B cell (primary cell): Measurements from ENCODE around the gene TRAPPC12. TPM values are rescaled to one million over a fixed set of nuclear protein-coding genes. Genes with fewer than 3 reads are reported as not detected.

Experiments used
- ATAC-seq: fragments of 200-7000 bp; cut with Tn5 transposase; one replicate; pipeline ENCODE4 v1.10.0; 2021; ENCODE audit warnings: low read depth, mild to moderate bottlenecking, moderate number of reproducible peaks, moderate library complexity
- CTCF ChIA-PET: fragments of 350-600 bp; sonication (Branson Sonifier 250); formaldehyde crosslinking; loops from one replicate; lab custom pipeline; 2021; ENCODE audit warnings: antibody characterized with exemption, inconsistent platforms; lab: Charles Lee
- POLR2A ChIA-PET: fragments of 350-600 bp; sonication (Branson Sonifier 250); formaldehyde crosslinking; loops from one replicate; lab custom pipeline; 2021; ENCODE audit warnings: antibody characterized with exemption; lab: Charles Lee
- DNase-seq: peaks from one replicate; pipeline ENCODE4 v3.0.0; 2013
- H2AFZ ChIP-seq: 2 replicates; pipeline ENCODE4 v1.6.1; 2012; ENCODE audit warnings: mild to moderate bottlenecking, low read depth, low read length; ENCODE audit not compliant: insufficient read depth, poor library complexity, severe bottlenecking
- H3K27ac ChIP-seq, 2 donors: 1 replicate in 1 of 2; 2 replicates in 1 of 2; pipeline ENCODE4 v1.5.1; 2012 to 2013; ENCODE audit warnings: low read length in 2 of 2, mild to moderate bottlenecking in 2 of 2, moderate library complexity in 1 of 2
- H3K27me3 ChIP-seq, 4 experiments: fragments of 200-600 bp in 1 of 4; sonication (generic) in 1 of 4; replicated peaks in 1 of 4; 1 replicate in 2 of 4; 2 replicates in 2 of 4; pipeline versions ENCODE4 v1.6.1 to v1.7.0; 2013 to 2016; ENCODE audit warnings: low read length in 3 of 4, mild to moderate bottlenecking in 2 of 4, mixed read lengths in 1 of 4, moderate library complexity in 1 of 4; ENCODE audit not compliant: insufficient read depth in 4 of 4, control insufficient read depth in 3 of 4; ENCODE audit errors: control extremely low read depth in 1 of 4
- H3K36me3 ChIP-seq, 2 experiments: replicated peaks in 1 of 2; 1 replicate in 1 of 2; 2 replicates in 1 of 2; pipeline versions ENCODE4 v1.6.1 to v1.7.1; 2013; ENCODE audit warnings: low read length in 1 of 2; ENCODE audit not compliant: insufficient read depth in 2 of 2, control insufficient read depth in 1 of 2; ENCODE audit errors: control extremely low read depth in 1 of 2, extremely low read depth in 1 of 2
- H3K4me1 ChIP-seq, 2 donors: fragments of 200-600 bp in 1 of 2; sonication (generic) in 1 of 2; 1 replicate in 1 of 2; 2 replicates in 1 of 2; pipeline versions ENCODE4 v1.5.1 to v1.6.1; 2013 to 2017; ENCODE audit warnings: low read length in 2 of 2; ENCODE audit not compliant: control insufficient read depth in 2 of 2, insufficient read depth in 2 of 2
- H3K4me2 ChIP-seq: replicated peaks from 2 replicates; pipeline ENCODE3; 2012; ENCODE audit warnings: mild to moderate bottlenecking, low read depth, low read length; ENCODE audit not compliant: poor library complexity, severe bottlenecking
- H3K4me3 ChIP-seq, 5 experiments: fragments of 200-600 bp in 1 of 5; sonication (generic) in 1 of 5; 1 replicate in 3 of 5; 2 replicates in 2 of 5; pipeline versions ENCODE4 v1.5.1 to v1.7.0; 2011 to 2016; ENCODE audit warnings: low read length in 4 of 5, mild to moderate bottlenecking in 4 of 5, low read depth in 2 of 5, control low read depth in 1 of 5, moderate library complexity in 1 of 5; ENCODE audit not compliant: insufficient read depth in 1 of 5; ENCODE audit errors: control extremely low read depth in 1 of 5, extremely low read depth in 1 of 5
- H3K79me2 ChIP-seq: fragments of 200-600 bp; sonication (generic); one replicate; pipeline ENCODE4 v1.6.0; 2016; ENCODE audit warnings: low read length; ENCODE audit not compliant: control insufficient read depth, insufficient read depth
- H3K9ac ChIP-seq: fragments of 200-600 bp; sonication (generic); 2 replicates; pipeline ENCODE4 v1.6.1; 2017; ENCODE audit warnings: mild to moderate bottlenecking, low read length, moderate library complexity
- H3K9me3 ChIP-seq, 3 donors: one replicate each; pipeline versions ENCODE4 v1.6.1 to v1.7.1; 2013; ENCODE audit warnings: low read length in 2 of 3; ENCODE audit not compliant: control insufficient read depth in 2 of 3, insufficient read depth in 1 of 3; ENCODE audit errors: control extremely low read depth in 1 of 3
- H4K20me1 ChIP-seq: 2 replicates; pipeline ENCODE4 v1.6.0; 2012; ENCODE audit warnings: mild to moderate bottlenecking, low read length; ENCODE audit not compliant: insufficient read depth, control insufficient read depth, poor library complexity, severe bottlenecking
- H3K27ac Mint-ChIP-seq: one replicate; pipeline ENCODE4 v1.8.0; 2021; ENCODE audit warnings: mixed read lengths
- H3K27me3 Mint-ChIP-seq: one replicate; pipeline ENCODE4 v1.8.0; 2021; ENCODE audit warnings: mixed read lengths
- H3K4me1 Mint-ChIP-seq: one replicate; pipeline ENCODE4 v1.8.0; 2021; ENCODE audit warnings: mixed read lengths
- H3K4me3 Mint-ChIP-seq: one replicate; pipeline ENCODE4 v1.8.0; 2021; ENCODE audit warnings: mixed read lengths
- H3K9me3 Mint-ChIP-seq: one replicate; pipeline ENCODE4 v1.8.0; 2022; ENCODE audit warnings: mixed read lengths; ENCODE audit not compliant: insufficient read depth
- EZH2 ChIP-seq: IDR thresholded peaks from 2 replicates; pipeline ENCODE4 v1.6.1; 2012; ENCODE audit warnings: borderline replicate concordance, low read depth, mild to moderate bottlenecking, moderate library complexity, low read length; ENCODE audit not compliant: insufficient read depth, poor library complexity, severe bottlenecking
- WGBS: methylation state at CpG from one replicate; pipeline ENCODE4 v1.1.5; 2013; ENCODE audit warnings: missing lambda C conversion rate; ENCODE audit not compliant: insufficient coverage; 5-methylcytosine and 5-hydroxymethylcytosine counted together
- intact Hi-C: fragments of 100-400 bp; cut with micrococcal nuclease; formaldehyde crosslinking; loops from one replicate; pipeline ENCODE4 v1.10.0; 2022
- polyA plus RNA-seq: library from polyadenylated mRNA; depleted of rRNA; stranded (reverse); fragments of >200 nt; gene quantifications from 2 replicates; pipeline ENCODE4 v1.2.3, GENCODE V29; 2012
- total RNA-seq, 2 donors: library from RNA; stranded (reverse); fragments of 120-200 nt in 1 of 2; gene quantifications; 1 replicate in 1 of 2; 2 replicates in 1 of 2; pipeline versions ENCODE4 v1.2.3 to v1.2.4, GENCODE V29; 2013 to 2022
- TF ChIP-seq, protein P1 (sequence below): fragments of 200-600 bp; IDR thresholded peaks from one replicate; pipeline ENCODE4 v1.8.0; 2022; ENCODE audit warnings: antibody characterized with exemption, mild to moderate bottlenecking

TRAPPC12 gene
- total and polyA plus RNA-seq, 2 donors (not counting 1 experiment from before 2014, with no cell fraction given), result 80.9 to 151 TPM

DNA sequence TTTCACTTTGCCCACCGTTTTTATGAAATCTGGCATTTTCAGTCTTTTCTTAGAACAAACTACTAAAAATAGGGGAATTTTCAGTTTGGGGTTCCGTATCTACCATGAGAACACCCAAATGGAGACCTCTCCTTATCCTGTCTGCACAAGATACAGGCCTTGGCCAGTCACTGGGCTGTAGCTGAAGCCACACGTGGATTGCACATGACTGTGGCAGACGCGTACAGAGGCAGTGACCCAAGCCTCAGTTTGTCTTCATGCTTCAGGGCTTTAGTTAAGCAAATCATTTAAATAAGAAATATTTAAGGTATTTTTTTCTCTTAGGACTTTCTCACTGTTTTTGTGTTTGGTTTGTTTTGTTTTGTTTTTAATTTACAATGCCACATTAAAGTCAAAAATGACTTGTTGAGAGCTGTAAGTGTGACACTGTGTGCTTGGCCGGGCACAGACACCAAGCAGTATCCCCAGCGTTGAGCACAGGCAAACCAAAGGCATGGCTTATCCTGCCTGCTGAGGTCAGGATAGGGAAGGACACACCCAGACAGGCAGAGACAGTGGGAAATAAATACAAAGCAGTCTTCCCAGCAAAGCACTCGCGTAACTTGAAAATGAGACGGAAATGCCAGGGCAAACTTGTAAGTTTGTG, 53.3 kb downstream of the TRAPPC12 start:
- no peaks in the 10 kb centered on the region for H3K27me3 Mint-ChIP-seq
- H3K4me1 Mint-ChIP-seq, result no peaks in the 10 kb centered on the region
- no peak overlapping the region for H2AFZ ChIP-seq
- H3K4me1 ChIP-seq, result no peaks in the 10 kb centered on the region
- H3K4me3 ChIP-seq, result no peak overlapping the region
- no peaks in the 10 kb centered on the region for H3K9me3 ChIP-seq
- H3K36me3 ChIP-seq, result peaks cover 2 to 38% of the 10 kb centered on the region in 2 experiments
- H3K27ac ChIP-seq, result no peak overlapping the region
- no peak overlapping the region for H3K4me3 Mint-ChIP-seq
- ATAC-seq (no peak), DNase-seq (no peak)
- no peaks in the 10 kb centered on the region for H3K9me3 Mint-ChIP-seq
- ChIA-PET POLR2A (no interaction called here), CTCF (interaction anchor here (1.9 kb wide), 1 partner anchor 9 kb away, joined by 14 read pairs; no protein-coding TSS in a partner anchor)
- H3K27ac Mint-ChIP-seq, result no peak overlapping the region
- H3K9ac ChIP-seq, result no peak overlapping the region
- 97% methylated on average over 6 of the region's 10 CpGs for WGBS
- H4K20me1 ChIP-seq, result peaks cover 5% of the 10 kb centered on the region
- no peaks in the 10 kb centered on the region for H3K79me2 ChIP-seq
- intact Hi-C loops, result no loop called here
- TF ChIP-seq, protein P1, sequence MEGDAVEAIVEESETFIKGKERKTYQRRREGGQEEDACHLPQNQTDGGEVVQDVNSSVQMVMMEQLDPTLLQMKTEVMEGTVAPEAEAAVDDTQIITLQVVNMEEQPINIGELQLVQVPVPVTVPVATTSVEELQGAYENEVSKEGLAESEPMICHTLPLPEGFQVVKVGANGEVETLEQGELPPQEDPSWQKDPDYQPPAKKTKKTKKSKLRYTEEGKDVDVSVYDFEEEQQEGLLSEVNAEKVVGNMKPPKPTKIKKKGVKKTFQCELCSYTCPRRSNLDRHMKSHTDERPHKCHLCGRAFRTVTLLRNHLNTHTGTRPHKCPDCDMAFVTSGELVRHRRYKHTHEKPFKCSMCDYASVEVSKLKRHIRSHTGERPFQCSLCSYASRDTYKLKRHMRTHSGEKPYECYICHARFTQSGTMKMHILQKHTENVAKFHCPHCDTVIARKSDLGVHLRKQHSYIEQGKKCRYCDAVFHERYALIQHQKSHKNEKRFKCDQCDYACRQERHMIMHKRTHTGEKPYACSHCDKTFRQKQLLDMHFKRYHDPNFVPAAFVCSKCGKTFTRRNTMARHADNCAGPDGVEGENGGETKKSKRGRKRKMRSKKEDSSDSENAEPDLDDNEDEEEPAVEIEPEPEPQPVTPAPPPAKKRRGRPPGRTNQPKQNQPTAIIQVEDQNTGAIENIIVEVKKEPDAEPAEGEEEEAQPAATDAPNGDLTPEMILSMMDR, result no peak
- no peak for TF ChIP-seq EZH2
- no peak overlapping the region for H3K4me2 ChIP-seq
- no peaks in the 10 kb centered on the region for H3K27me3 ChIP-seq

DNA sequence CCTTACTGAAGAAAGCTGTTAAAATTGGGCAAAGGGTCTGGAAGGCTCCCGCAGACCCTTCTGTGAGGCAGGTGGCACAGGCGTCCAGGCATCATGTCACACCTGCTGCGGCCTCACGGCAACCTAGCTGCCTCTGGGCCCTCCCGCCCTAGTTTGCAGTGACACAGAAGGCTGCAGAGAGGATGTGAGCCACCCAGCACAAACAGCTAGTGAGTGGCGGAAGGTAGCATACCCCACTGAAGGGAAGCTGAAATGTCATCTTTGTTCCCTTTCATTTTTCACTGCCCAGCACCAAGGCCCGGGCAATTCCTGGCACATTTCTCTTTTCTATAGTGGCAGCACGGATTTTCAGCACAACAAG, 53.8 kb downstream of the TRAPPC12 start:
- Histone ChIP-seq H3K4me1 (no peaks in the 10 kb centered on the region), H3K27me3 (no peaks in the 10 kb centered on the region), H3K79me2 (no peaks in the 10 kb centered on the region), H2AFZ (no peak overlapping the region), H3K36me3 (peaks cover 2 to 33% of the 10 kb centered on the region in 2 experiments), H3K27ac (no peak overlapping the region), H3K4me2 (no peak overlapping the region), H3K4me3 (no peak overlapping the region), H3K9me3 (no peaks in the 10 kb centered on the region), H4K20me1 (peaks cover 5% of the 10 kb centered on the region), H3K9ac (no peak overlapping the region)
- ATAC-seq (no peak), DNase-seq (no peak)
- H3K9me3 Mint-ChIP-seq, result no peaks in the 10 kb centered on the region
- ChIA-PET POLR2A (no interaction called here), CTCF (interaction anchor here (1.3 to 1.9 kb wide), 2 partner anchors 10 to 12 kb away, joined by 5 to 14 read pairs; no protein-coding TSS in a partner anchor)
- WGBS, result 91% methylated on average over 6 of the region's 8 CpGs
- TF ChIP-seq, protein P1, result no peak
- no peak overlapping the region for H3K27ac Mint-ChIP-seq
- intact Hi-C loops, result no loop called here
- H3K27me3 Mint-ChIP-seq, result no peaks in the 10 kb centered on the region
- H3K4me3 Mint-ChIP-seq, result no peak overlapping the region
- H3K4me1 Mint-ChIP-seq, result no peaks in the 10 kb centered on the region
